ENCODE measurements around the gene KERA. TPM values are rescaled to one million over a fixed set of nuclear protein-coding genes. Genes with fewer than 3 reads are reported as not detected.

The KERA gene
- total RNA-seq, 1 experiment from 2014 or later = not detected

DNA sequence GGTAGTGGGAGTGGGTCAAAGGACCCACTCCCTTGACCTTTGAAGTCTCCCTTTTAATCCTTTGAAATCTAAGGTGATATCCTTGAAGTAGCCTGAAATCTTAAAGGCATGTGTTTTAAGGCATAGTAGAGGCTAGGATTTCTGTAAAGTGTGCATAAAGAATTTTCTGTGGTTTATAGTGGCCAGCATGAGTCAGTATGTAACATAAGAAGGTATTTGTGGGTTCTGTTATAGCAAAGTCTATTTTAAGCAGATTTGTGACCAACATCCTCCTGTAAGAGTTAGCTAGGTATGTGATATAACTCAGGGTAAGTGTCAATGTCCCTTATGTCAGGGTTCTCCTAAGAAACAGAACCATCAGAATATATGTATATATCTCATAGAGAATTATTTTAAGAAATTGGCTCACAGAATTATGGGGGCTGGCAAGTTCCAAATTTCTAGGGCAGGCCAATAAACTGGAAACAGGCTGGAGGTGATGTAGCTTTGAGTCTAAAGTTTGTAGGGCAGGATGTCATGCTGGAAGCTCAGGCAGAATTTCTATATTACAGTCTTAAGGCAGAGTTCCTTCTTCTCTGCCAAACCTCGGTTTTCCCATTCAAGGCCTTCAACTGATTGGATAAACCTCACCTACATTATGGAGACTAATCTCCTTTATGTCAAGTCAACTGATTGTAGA, 34.4 kb downstream of the KERA start:
- CTCF ChIA-PET = no interaction called here
- POLR2A ChIA-PET (ENCODE audit: unreplicated experiment) = no interaction called here

DNA sequence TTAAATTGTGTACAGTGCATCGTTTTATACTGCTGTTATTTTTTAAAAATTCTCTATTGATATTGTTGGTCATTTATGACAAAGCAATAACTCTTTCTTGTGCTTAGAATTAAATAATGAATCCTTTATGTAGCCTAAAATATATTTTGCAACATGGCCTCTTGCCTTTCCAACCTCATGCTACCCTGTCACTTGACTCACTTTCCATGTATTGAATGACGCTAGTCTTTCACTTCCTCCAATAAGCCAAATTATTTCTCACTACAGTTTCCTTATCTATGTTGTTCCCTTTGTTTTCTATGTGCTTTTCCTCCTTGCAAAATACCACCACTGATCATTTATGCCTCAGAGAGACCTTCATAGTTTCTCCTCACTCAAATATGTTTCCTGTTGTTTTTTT, 36.7 kb downstream of the KERA start:
- POLR2A ChIA-PET (ENCODE audit: unreplicated experiment) = no interaction called here
- CTCF ChIA-PET = no interaction called here
- Histone ChIP-seq H2AFZ (no peak overlapping the region), H4K20me1 (ENCODE audit: insufficient read depth) (no peaks in the 10 kb centered on the region), H3K27me3 (ENCODE audit: insufficient read depth, low read depth) (no peaks in the 10 kb centered on the region), H3K36me3 (ENCODE audit: low read depth) (no peaks in the 10 kb centered on the region), H3F3A (ENCODE audit: insufficient read depth, low read depth) (no peaks in the 10 kb centered on the region), H3K9me2 (ENCODE audit: insufficient read depth) (no peaks in the 10 kb centered on the region), H3K9me3 (ENCODE audit: insufficient read depth, low read depth) (no peaks in the 10 kb centered on the region), H3K4me1 (replicated peaks; ENCODE audit: insufficient read depth) (peaks cover 9% of the 10 kb centered on the region; the same call in 1 of the 2 replicates), H3K79me2 (ENCODE audit: low read depth) (no peaks in the 10 kb centered on the region), H3K4me2 (no peak overlapping the region), H3K27ac (no peak overlapping the region), H3K4me3 (no peak overlapping the region)
- TF ChIP-seq EZH2 (IDR thresholded peaks at IDR 0.05; ENCODE audit: low read depth) (no peak), CTCF (conservative IDR thresholded peaks at IDR 0.05) (no peak)
- intact Hi-C loops (cut with micrococcal nuclease; ENCODE audit: unreplicated experiment) = no loop called here
- BruUV-seq (replicated peaks) = no TSS peak
- no peak for DNase-seq

More for the DNA sequence above, 34.4 kb downstream of the KERA start:
- Histone ChIP-seq H3K79me2 (ENCODE audit: low read depth) (no peaks in the 10 kb centered on the region), H3K4me1 (replicated peaks; ENCODE audit: insufficient read depth) (peaks cover 9% of the 10 kb centered on the region; the same call in 1 of the 2 replicates), H3K9me2 (ENCODE audit: insufficient read depth) (no peaks in the 10 kb centered on the region), H2AFZ (no peak overlapping the region), H3F3A (ENCODE audit: insufficient read depth, low read depth) (no peaks in the 10 kb centered on the region), H4K20me1 (ENCODE audit: insufficient read depth) (no peaks in the 10 kb centered on the region), H3K36me3 (ENCODE audit: low read depth) (no peaks in the 10 kb centered on the region), H3K9me3 (ENCODE audit: insufficient read depth, low read depth) (no peaks in the 10 kb centered on the region), H3K27me3 (ENCODE audit: insufficient read depth, low read depth) (no peaks in the 10 kb centered on the region), H3K27ac (no peak overlapping the region), H3K4me2 (0 out of 2 replicates have a peak overlapping the region, but pooled peaks have one; percentile 36), H3K4me3 (no peak overlapping the region)
- no peak for TF ChIP-seq CTCF (conservative IDR thresholded peaks at IDR 0.05)
- no peak for TF ChIP-seq EZH2 (IDR thresholded peaks at IDR 0.05; ENCODE audit: low read depth)
- intact Hi-C loops (cut with micrococcal nuclease; ENCODE audit: unreplicated experiment) = no loop called here
- peak in 1 of 2 experiments; percentile 52 for DNase-seq
- BruUV-seq (replicated peaks) = no TSS peak

GRCh38 chr12:91019455-91019854, 38.4 kb downstream of the KERA start:
- no peaks in the 10 kb centered on the region for H3K36me3 ChIP-seq (ENCODE audit: low read depth)
- ChIA-PET CTCF (no interaction called here), POLR2A (ENCODE audit: unreplicated experiment) (no interaction called here)
- TF ChIP-seq EZH2 (IDR thresholded peaks at IDR 0.05; ENCODE audit: low read depth) (no peak), CTCF (conservative IDR thresholded peaks at IDR 0.05) (no peak)
- no peak overlapping the region for H3K4me2 ChIP-seq
- BruUV-seq (replicated peaks) = no TSS peak
- H2AFZ ChIP-seq = no peak overlapping the region
- no peaks in the 10 kb centered on the region for H3K27me3 ChIP-seq (ENCODE audit: insufficient read depth, low read depth)
- intact Hi-C loops (cut with micrococcal nuclease; ENCODE audit: unreplicated experiment) = no loop called here
- no peaks in the 10 kb centered on the region for H3F3A ChIP-seq (ENCODE audit: insufficient read depth, low read depth)
- DNase-seq = no peak
- H3K9me2 ChIP-seq (ENCODE audit: insufficient read depth) = no peaks in the 10 kb centered on the region
- peaks cover 9% of the 10 kb centered on the region; the same call in 1 of the 2 replicates for H3K4me1 ChIP-seq (replicated peaks; ENCODE audit: insufficient read depth)
- H3K27ac ChIP-seq = no peak overlapping the region
- H4K20me1 ChIP-seq (ENCODE audit: insufficient read depth) = no peaks in the 10 kb centered on the region
- H3K79me2 ChIP-seq (ENCODE audit: low read depth) = no peaks in the 10 kb centered on the region
- H3K4me3 ChIP-seq = no peak overlapping the region
- 0 out of 2 replicates have a peak, but pooled peaks cover 4% of the 10 kb centered on the region for H3K9me3 ChIP-seq (ENCODE audit: insufficient read depth, low read depth)
